NCI-H2171 treated with DMSO at 0.1 percent for 48 hours (cell line): ENCODE measurements around the gene HSD17B10.
"Not testable (repeated sequence)": the region's sequence is repeated elsewhere in the genome, so short reads cannot be mapped to it uniquely, and the experiment has no call there.

ENCODE experiments used
- DNase-seq: peaks from one replicate; lab custom pipeline; 2025; lab: John Stamatoyannopoulos, UW

HSD17B10 gene

GRCh38 chrX:53437206-53437605 lies 3.0 kb upstream of the HSD17B10 start:
- no peak for DNase-seq

GRCh38 chrX:53435997-53436396 lies 1.8 kb upstream of the HSD17B10 start:
- peak; percentile 49 for DNase-seq

- no peak for DNase-seq
Observed at GRCh38 chrX:53430231-53430630, 3.9 kb downstream of the HSD17B10 start.

DNA sequence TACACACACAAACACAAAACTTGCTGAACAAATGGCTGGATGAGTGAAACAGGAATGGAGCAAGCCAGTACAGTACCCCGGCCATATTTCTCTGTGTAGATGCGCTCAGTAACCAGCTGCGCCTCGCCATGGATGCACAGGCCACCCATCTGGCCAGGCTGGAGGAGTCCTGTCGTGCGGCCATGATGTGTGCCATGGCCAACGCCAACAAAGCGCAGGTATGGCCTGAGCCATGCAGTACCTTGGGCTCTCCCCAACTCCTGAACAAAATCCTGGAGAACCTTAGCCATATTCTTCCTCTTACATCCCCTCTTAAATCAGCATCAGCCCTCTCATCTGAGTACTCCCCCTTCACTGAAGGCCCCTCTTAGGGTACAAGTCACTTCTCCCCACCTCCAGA lies 4.4 kb downstream of the HSD17B10 start:
- no peak for DNase-seq

GRCh38 chrX:53422861-53423306 lies 11.3 kb downstream of the HSD17B10 start, which contains the start of gene RIBC1:
RIBC1 (plus strand) TSS chrX:53422873; CDS start chrX:53426277, 3,404 bp downstream.
- no peak for DNase-seq

DNA sequence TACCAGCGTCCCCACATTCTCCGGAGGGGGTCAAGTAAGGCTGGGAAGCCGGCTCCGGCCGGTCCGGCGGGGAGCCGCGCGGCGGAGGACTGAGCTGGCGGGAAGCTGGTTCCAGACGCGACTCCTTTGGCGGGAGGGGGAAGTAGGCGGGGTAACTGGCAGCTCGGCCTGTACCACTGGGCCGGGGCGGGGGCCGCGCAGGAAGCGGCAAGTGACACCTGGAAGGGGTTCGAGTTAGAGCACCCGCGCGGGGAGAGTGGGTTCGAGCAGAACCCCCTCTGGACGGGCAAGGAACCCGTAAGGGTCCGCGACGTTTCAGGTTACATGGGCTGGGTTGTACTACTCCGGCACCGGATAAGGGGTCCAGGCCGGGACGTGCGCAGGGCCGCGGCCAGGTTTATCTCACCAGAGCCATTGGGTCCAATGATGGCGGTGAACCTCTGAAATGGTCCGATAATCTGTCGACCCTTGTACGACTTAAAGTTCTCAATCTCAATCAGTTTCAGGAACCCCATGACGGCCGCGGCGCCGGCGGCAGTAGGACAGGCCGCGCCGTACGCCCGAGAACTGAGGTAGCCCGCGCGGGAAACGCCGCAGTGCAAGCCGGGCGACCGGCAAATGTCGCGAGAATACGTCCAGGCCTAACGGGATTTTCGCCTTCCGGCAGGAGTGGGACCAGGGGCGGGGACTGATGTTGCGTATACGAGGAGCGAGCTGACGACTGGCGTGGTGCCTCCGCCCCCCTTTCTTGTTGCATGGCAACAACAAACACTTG lies 11.9 kb downstream of the HSD17B10 start, which contains the start of gene SMC1A:
Gene SMC1A, minus strand, starts transcription at position 569 of the 775 bp plus-strand sequence. Its CDS starts 54 bp downstream, at position 515.
- DNase-seq, result peak; percentile 90

DNA sequence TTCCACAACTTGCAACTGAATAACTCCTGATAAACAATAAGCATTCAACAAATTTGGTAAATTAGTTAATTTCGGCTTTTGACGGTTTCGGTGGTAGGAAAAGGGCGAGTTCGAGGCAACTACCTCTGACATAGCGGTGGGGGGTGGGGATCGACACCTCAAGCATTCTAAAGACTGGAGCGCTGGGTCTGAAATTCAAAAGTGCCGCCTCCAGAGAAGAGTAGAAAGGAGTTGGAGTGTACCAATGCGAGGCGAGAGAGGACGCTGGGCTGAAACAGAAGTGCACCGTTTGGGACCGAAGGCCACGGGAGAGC lies 12.4 kb downstream of the HSD17B10 start:
- no peak for DNase-seq

DNA sequence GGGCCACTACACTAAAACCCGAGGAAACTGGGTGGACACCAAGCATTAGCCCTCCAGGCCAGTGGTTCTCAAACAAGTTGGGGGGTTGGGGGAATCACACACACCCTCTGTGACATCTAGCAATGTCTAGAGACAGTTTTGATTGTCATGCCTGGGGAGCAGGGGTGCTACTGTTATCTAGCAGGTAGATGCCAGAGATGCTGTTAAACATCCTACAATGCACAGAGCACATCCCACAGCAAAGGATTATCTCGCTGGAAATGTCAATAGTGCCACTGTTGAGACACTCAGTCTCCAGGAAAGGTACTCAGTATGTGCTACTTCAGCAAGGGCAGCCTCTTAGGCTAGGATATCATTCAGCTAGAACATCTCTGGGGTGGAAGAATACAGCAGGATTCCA lies 13.0 kb downstream of the HSD17B10 start:
- DNase-seq, result no peak

DNA sequence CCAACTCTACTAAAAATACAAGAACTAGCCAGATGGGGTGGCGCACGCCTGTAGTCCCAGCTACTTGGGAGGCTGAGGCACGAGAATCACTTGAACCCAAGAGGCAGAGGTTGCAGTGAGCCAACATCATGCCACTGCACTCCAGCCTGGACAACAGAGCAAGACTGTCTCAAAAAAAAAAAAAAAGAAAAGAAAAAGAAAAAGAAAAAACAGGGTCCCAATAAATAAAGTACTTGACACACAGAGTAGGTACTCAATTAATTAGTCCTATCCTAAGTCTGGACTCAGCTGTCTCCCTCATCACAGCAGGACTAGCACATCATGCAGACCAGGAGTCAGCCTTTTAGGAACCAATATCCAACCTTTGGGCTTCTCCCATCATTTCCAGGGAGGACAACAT lies 13.8 kb downstream of the HSD17B10 start:
- DNase-seq, result not testable (repeated sequence)

- no peak for DNase-seq
Observed at GRCh38 chrX:53412446-53412845, 21.7 kb downstream of the HSD17B10 start.

DNA sequence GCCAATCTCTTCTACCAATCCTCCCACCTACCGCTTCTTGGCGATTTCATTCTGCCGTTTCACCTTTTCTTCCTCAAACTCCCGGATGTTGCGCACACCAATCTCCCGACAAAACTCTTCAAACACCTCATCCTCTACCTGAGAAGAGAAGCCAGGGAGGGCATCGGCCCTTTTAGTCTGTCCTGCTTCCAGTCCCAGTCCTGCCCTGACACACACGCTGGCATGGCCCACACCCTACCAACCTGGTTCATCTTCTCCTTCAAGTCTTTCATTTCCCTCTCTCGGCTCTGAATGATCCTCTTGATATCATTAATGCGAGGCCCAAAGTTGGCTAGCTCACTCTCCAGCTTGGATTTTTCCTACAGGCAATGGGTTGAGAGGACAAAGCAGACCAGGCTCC lies 30.6 kb downstream of the HSD17B10 start:
- DNase-seq, result no peak

GRCh38 chrX:53398216-53398615 lies 36.0 kb downstream of the HSD17B10 start:
- DNase-seq, result no peak

DNA sequence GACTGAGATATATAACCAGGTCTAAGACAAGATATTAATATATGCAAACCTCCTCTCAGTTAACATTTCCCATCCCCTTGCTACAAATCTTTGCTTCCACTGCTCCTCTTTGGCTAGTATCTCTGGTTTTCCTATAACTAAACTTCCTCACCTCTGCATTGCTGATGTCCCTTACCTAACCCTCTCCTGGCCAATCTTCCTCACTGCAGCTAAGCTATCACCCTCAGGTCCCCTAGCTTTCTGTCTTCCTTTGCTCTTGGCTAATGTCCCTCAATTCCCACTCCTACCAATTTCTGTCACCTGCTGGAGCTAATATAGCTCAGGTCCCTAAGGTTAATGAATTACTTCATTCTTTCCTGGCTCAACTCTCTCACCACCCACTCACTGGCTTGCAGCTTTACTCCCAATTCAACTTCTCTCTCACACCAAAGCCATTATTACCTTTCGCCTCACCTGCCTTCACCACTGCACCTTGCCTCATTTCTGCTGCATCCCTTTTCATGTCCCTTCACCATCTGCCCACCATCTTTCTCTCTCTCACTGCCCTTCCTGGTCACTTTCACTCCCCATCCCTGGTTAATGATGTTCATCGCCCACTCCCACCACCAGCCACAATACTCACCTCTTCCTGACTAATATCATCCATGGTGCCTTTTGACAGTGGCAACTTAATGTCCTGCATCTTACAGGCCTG lies 38.4 kb downstream of the HSD17B10 start:
- DNase-seq, result no peak

- DNase-seq, result no peak
Observed at GRCh38 chrX:53383376-53384076, 50.6 kb downstream of the HSD17B10 start.
